A549 (cell line): ENCODE measurements around the gene ZNF394. TPM values are rescaled to one million over a fixed set of nuclear protein-coding genes. Genes with fewer than 3 reads are reported as not detected.
"Not testable (repeated sequence)": the region's sequence is repeated elsewhere in the genome, so short reads cannot be mapped to it uniquely, and the experiment has no call there.

Source experiments
- ATAC-seq, 2 experiments: fragments of 200-7000 bp in 1 of 2; fragments of >200 bp in 1 of 2; cut with Nextera tagmentation in 1 of 2; cut with Tn5 transposase in 1 of 2; 3 replicates each; pipeline versions ENCODE4 v1.8.0 to v1.9.1; 2018 to 2020; ENCODE audit warnings: mild to moderate bottlenecking in 1 of 2, moderate library complexity in 1 of 2
- CTCF ChIA-PET: fragments of 300-600 bp; sonication (Branson Sonifier 250); formaldehyde crosslinking; extraction: SDS; loops from one replicate; lab custom pipeline; 2021; ENCODE audit warnings: antibody characterized with exemption, inconsistent platforms; lab: Yijun Ruan, JAX
- POLR2A ChIA-PET: fragments of 350-600 bp; formaldehyde crosslinking; extraction: SDS; loops from one replicate; lab custom pipeline; 2021; ENCODE audit warnings: antibody characterized with exemption, inconsistent platforms; lab: Yijun Ruan, JAX
- DNase-seq, 2 experiments: peaks; one replicate each; pipeline versions ENCODE4 v3.0.0 to v3.0.0-alpha.2; 2011 to 2016; ENCODE audit warnings: low read depth in 1 of 2, low spot score in 1 of 2
- FAIRE-seq: peaks from 2 replicates; lab custom pipeline; 2011; peaks lifted over from hg19 to GRCh38; lab: Jason Lieb, UNC
- H3K27ac ChIP-seq, 2 experiments: fragments of >200 bp; sonication (Bioruptor Twin); formaldehyde crosslinking; 3 replicates each; pipeline ENCODE4 v1.5.1; 2016 to 2017
- H3K4me1 ChIP-seq: fragments of >200 bp; sonication (Bioruptor Twin); formaldehyde crosslinking; 3 replicates; pipeline ENCODE4 v1.6.1; 2016
- H3K4me2 ChIP-seq: fragments of >200 bp; sonication (Bioruptor Twin); formaldehyde crosslinking; 3 replicates; pipeline ENCODE4 v1.6.1; 2016
- H3K4me3 ChIP-seq: fragments of >200 bp; sonication (Bioruptor Twin); formaldehyde crosslinking; 3 replicates; pipeline ENCODE4 v1.5.1; 2016
- H3K9me3 ChIP-seq: fragments of >200 bp; sonication (Bioruptor Twin); formaldehyde crosslinking; 3 replicates; pipeline ENCODE4 v1.6.1; 2016
- ELK1 ChIP-seq: fragments of 150-350 bp; IDR thresholded peaks from 2 replicates; pipeline ENCODE4 v1.6.1; 2014; ENCODE audit warnings: low read depth, mild to moderate bottlenecking, low read length
- HMGXB4 ChIP-seq: fragments of 250-450 bp; sonication (Bioruptor Pico); IDR thresholded peaks from 2 replicates; pipeline ENCODE4 v1.5.0; 2021; ENCODE audit warnings: mild to moderate bottlenecking, moderate library complexity, borderline replicate concordance
- MAFK ChIP-seq: fragments of 450-650 bp; IDR thresholded peaks from 2 replicates; pipeline ENCODE4 v1.6.1; 2014; ENCODE audit not compliant: partially characterized antibody
- MAX ChIP-seq: IDR thresholded peaks from 2 replicates; pipeline ENCODE4 v1.6.1; 2012
- PHF8 ChIP-seq: fragments of 200-600 bp; sonication (generic); IDR thresholded peaks from 2 replicates; pipeline ENCODE4 v1.6.1; 2016; ENCODE audit warnings: low read depth, mild to moderate bottlenecking, antibody characterized with exemption, moderate library complexity, borderline replicate concordance
- REST ChIP-seq: fragments of 200-600 bp; sonication (generic); IDR thresholded peaks from 2 replicates; pipeline ENCODE4 v1.6.1; 2016; ENCODE audit warnings: antibody characterized with exemption, mild to moderate bottlenecking, moderate library complexity
- SREBF2 ChIP-seq: fragments of 450-650 bp; IDR thresholded peaks from 2 replicates; pipeline ENCODE4 v1.6.1; 2014; ENCODE audit warnings: mild to moderate bottlenecking, moderate library complexity
- WGBS: methylation state at CpG from one replicate; pipeline ENCODE4 v1.1.6; 2017; ENCODE audit errors: missing lambda C conversion rate; 5-methylcytosine and 5-hydroxymethylcytosine counted together
- polyA plus RNA-seq, 4 experiments: library from polyadenylated mRNA; depleted of rRNA in 3 of 4; stranded (reverse); fragments of >200 nt; fragmentation: RNase III in 1 of 4; extraction: RNeasy Plus Mini Kit Qiagen cat#74134 plus additional on column Dnase treatment in 1 of 4; gene quantifications; 2 replicates in 3 of 4; 3 replicates in 1 of 4; pipeline ENCODE4 v1.2.3, GENCODE V29; 2011 to 2017

ZNF394 gene
- polyA plus RNA-seq, 2 of the 4 experiments (the other 2 are of a cell fraction) = 12.8 to 13.6 TPM

- no peak for TF ChIP-seq HMGXB4
Measured at GRCh38 chr7:99504603-99505323, 4.7 kb upstream of the ZNF394 start, which contains the start of gene ZKSCAN5 (continued).

- POLR2A ChIA-PET = interaction anchor here (0.9 to 3.2 kb wide), 10 partner anchors 9 to 415 kb away, joined by 3 to 23 read pairs (median 10); partner anchors contain the start of genes ATP5MF, FAM200A, TRIM4 and ZNF655
- peaks cover 16% of the 10 kb centered on the region; the same call in 2 of the 3 replicates for H3K4me1 ChIP-seq
- FAIRE-seq (no peak), ATAC-seq (peak in 1 of 2 experiments; percentile 91; a peak in 3 of 6 replicates), DNase-seq (peak in 1 of 2 experiments; percentile 99)
- TF ChIP-seq MAX (0 out of 2 replicates have a peak, but pooled peaks have one; percentile 7), SREBF2 (no peak), REST (peak; percentile 48)
- 2% methylated on average over 11 of the region's 19 CpGs for whole genome bisulfite sequencing
- peak overlapping the region; percentile 94 to 97 for H3K27ac ChIP-seq
- CTCF ChIA-PET = no interaction called here
- no peaks in the 10 kb centered on the region for H3K9me3 ChIP-seq
- peak overlapping the region; percentile 95 for H3K4me3 ChIP-seq
- H3K4me2 ChIP-seq = peak overlapping the region; percentile 70
Measured at GRCh38 chr7:99504281-99504602, 4.2 kb upstream of the ZNF394 start.

- TF ChIP-seq MAFK = peak; percentile 83
- Histone ChIP-seq H3K4me1 (peaks cover 17% of the 10 kb centered on the region; the same call in 2 of the 3 replicates), H3K4me2 (peak overlapping the region; percentile 87; the same call in 2 of the 3 replicates)
- H3K27ac ChIP-seq, FAIRE-seq, H3K9me3 ChIP-seq, CTCF ChIA-PET, ATAC-seq, H3K4me3 ChIP-seq: not testable (repeated sequence)
- POLR2A ChIA-PET = interaction anchor here (2.0 to 2.8 kb wide), 2 partner anchors 51 to 57 kb away, joined by 10 to 17 read pairs; partner anchors contain the start of genes FAM200A and ZNF655
- DNase-seq = peak in 1 of 2 experiments; percentile 63
- 93% methylated on average over 12 of the region's 12 CpGs for WGBS
Measured at GRCh38 chr7:99501236-99501635, 1.2 kb upstream of the ZNF394 start.

GRCh38 chr7:99500637-99501009 lies 542 bp upstream of the ZNF394 start:
- Histone ChIP-seq H3K4me2 (peak overlapping the region; percentile 87), H3K27ac (peak overlapping the region; percentile 81 to 88), H3K9me3 (peaks cover 12% of the 10 kb centered on the region), H3K4me3 (peak overlapping the region; percentile 71), H3K4me1 (peaks cover 12% of the 10 kb centered on the region; the same call in 2 of the 3 replicates)
- TF ChIP-seq ELK1 (no peak), PHF8 (0 out of 2 replicates have a peak, but pooled peaks have one; percentile 4)
- POLR2A ChIA-PET = interaction anchor here (0.7 to 2.8 kb wide), 5 partner anchors 11 to 58 kb away, joined by 4 to 17 read pairs (median 7); partner anchors contain the start of genes FAM200A and ZNF655
- CTCF ChIA-PET = interaction anchor here (0.6 to 1.7 kb wide), 2 partner anchors 10 to 29 kb away, joined by 3 to 5 read pairs; no protein-coding TSS in a partner anchor
- DNase-seq = no peak
- no peak for FAIRE-seq
- WGBS = 76% methylated on average over 16 of the region's 16 CpGs
- no peak for ATAC-seq
